Measurements from ENCODE around the gene ASIC1. TPM values are rescaled to one million over a fixed set of nuclear protein-coding genes. Genes with fewer than 3 reads are reported as not detected.

ASIC1 gene
- polyA plus RNA-seq, 1 experiment: 7.0 TPM

DNA sequence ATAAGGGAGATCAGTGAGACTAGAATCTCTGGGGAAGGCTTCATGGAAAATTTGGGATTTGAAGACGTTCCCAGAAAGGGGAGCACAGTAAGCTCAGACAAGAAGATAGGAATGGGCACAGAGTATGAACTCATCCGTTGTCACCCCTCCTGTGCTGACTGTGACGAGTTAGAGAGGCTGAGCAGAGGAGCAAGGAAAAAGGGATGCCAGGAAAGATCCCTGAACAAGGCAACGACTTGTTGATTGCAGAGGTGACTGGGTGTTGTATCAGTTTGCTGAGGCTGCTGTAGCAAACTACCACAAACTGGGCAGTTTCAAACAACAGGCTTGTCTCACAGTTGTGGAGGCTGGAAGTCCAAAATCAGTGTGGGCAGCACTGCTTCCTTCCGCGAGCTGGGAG lies 40.6 kb downstream of the ASIC1 start:
- peaks cover 35% of the 10 kb centered on the region for H3K36me3 ChIP-seq (ENCODE audit: control insufficient read depth, insufficient read depth, low read length)
- no peaks in the 10 kb centered on the region for H3K27me3 ChIP-seq (ENCODE audit: control insufficient read depth, insufficient read depth, low read length)
- POLR2A ChIA-PET: no interaction called here
- CTCF ChIA-PET: interaction anchor here (0.6 to 8.3 kb wide), 3 partner anchors 9 to 690 kb away, joined by 3 to 49 read pairs (median 31); partner anchors contain the start of gene COX14
- TF ChIP-seq, protein P1, sequence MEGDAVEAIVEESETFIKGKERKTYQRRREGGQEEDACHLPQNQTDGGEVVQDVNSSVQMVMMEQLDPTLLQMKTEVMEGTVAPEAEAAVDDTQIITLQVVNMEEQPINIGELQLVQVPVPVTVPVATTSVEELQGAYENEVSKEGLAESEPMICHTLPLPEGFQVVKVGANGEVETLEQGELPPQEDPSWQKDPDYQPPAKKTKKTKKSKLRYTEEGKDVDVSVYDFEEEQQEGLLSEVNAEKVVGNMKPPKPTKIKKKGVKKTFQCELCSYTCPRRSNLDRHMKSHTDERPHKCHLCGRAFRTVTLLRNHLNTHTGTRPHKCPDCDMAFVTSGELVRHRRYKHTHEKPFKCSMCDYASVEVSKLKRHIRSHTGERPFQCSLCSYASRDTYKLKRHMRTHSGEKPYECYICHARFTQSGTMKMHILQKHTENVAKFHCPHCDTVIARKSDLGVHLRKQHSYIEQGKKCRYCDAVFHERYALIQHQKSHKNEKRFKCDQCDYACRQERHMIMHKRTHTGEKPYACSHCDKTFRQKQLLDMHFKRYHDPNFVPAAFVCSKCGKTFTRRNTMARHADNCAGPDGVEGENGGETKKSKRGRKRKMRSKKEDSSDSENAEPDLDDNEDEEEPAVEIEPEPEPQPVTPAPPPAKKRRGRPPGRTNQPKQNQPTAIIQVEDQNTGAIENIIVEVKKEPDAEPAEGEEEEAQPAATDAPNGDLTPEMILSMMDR (IDR thresholded peaks at IDR 0.05; ENCODE audit: insufficient read depth, low read depth, low read length): no peak
- DNase-seq (ENCODE audit: low read depth): no peak
- no peak overlapping the region for H3K4me3 ChIP-seq (ENCODE audit: low read depth, low read length)

DNA sequence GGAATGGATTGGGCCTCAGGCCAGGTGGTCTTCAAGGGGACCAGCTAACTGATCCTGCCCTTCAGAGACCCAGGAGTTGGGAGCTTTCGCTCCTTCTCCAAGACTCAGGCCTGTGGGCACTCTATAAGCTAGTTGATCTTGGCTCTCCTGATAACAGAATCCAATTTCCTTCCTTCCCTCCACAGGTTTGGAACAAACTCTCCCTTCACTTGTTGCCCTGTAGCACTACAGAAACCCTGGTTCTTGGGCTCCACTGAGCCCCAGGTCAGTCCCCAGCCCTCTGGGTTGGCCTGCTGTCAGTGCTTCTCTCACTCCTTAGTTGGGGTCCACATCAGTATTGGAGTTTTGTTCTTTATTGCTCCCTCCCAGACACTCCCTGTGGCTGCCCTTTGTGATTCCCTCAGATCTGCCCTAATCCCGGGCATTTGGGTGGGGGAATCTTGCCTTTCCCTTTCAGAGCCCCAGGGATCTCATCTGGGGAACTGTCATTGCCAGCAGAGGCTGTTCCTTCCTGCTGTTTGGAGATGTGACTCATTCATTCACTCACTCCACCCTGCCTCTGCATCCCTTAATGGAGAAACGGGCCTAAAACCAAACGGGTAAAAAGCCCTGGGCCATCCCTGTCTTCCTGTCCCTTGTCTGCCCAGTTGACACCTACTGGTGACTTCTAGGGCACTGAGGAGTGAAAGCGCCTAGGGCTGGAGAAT lies 42.1 kb downstream of the ASIC1 start:
- no peaks in the 10 kb centered on the region for H3K27me3 ChIP-seq (ENCODE audit: control insufficient read depth, insufficient read depth, low read length)
- peaks cover 31% of the 10 kb centered on the region for H3K36me3 ChIP-seq (ENCODE audit: control insufficient read depth, insufficient read depth, low read length)
- ChIA-PET POLR2A (interaction anchor here (0.6 kb wide), 1 partner anchor 106 kb away, joined by 8 read pairs; no protein-coding TSS in a partner anchor), CTCF (interaction anchor here (1.0 to 8.3 kb wide), 3 partner anchors 10 to 12 kb away, joined by 5 to 62 read pairs (median 49); partner anchors contain the start of gene COX14)
- no peak overlapping the region for H3K4me3 ChIP-seq (ENCODE audit: low read depth, low read length)
- no peak for DNase-seq (ENCODE audit: low read depth)
- TF ChIP-seq, protein P1 (IDR thresholded peaks at IDR 0.05; ENCODE audit: insufficient read depth, low read depth, low read length): no peak

DNA sequence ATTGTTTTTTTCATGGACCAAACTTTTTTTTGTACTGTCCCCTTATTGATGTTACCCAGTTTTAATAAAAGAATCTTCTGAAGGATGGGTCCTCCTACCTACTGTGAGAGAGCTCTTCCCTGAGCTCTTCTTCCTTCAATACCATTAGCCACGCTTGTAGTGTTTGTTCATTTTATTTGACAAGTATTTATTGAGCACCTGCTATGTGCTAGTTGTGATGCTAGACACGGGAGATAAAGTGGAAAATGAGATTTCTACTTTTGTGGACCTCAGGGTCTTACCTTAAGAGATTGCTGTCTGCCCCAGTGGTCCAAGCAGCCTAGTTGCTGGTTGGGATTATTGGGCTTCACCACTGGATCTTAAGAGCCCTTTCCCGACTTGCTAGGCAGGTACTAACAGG lies 43.2 kb downstream of the ASIC1 start:
- Histone ChIP-seq H3K36me3 (ENCODE audit: control insufficient read depth, insufficient read depth, low read length) (peaks cover 30% of the 10 kb centered on the region), H3K27me3 (ENCODE audit: control insufficient read depth, insufficient read depth, low read length) (no peaks in the 10 kb centered on the region), H3K4me3 (ENCODE audit: low read depth, low read length) (no peak overlapping the region)
- ChIA-PET POLR2A (no interaction called here), CTCF (interaction anchor here (1.1 to 8.3 kb wide), 7 partner anchors 11 to 231 kb away, joined by 3 to 62 read pairs (median 5); partner anchors contain the start of genes COX14 and SMARCD1)
- no peak for DNase-seq (ENCODE audit: low read depth)
- TF ChIP-seq, protein P1 (IDR thresholded peaks at IDR 0.05; ENCODE audit: insufficient read depth, low read depth, low read length): no peak

DNA sequence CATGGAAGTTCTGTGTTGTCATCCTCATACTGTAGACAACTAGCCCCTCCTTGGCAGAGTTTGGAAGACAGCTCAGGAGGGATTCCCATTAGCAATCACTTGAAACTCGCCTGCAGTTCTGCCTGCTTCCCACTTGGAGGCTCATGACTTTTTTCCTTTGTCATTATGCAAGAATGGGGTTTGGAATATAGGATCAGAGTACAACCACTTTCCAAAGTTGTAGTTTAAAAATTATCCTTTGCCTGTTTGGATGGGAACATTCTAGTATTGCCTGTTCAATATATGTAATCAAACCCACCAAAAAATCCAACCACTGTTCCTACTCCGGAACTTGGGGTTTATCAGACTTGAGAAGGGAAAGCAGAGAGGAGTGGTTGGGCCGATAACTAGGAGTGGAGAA lies 44.3 kb downstream of the ASIC1 start:
- ChIA-PET CTCF (interaction anchor here (0.6 to 8.3 kb wide), 9 partner anchors 9 to 213 kb away, joined by 3 to 62 read pairs (median 5); partner anchors contain the start of genes COX14 and SMARCD1), POLR2A (interaction anchor here (0.6 to 0.7 kb wide), 2 partner anchors 13 to 17 kb away, joined by 4 to 19 read pairs; partner anchors contain the start of gene SMARCD1)
- TF ChIP-seq, protein P1 (IDR thresholded peaks at IDR 0.05; ENCODE audit: insufficient read depth, low read depth, low read length): peak; percentile 61
- Histone ChIP-seq H3K4me3 (ENCODE audit: low read depth, low read length) (no peak overlapping the region), H3K36me3 (ENCODE audit: control insufficient read depth, insufficient read depth, low read length) (peaks cover 22% of the 10 kb centered on the region), H3K27me3 (ENCODE audit: control insufficient read depth, insufficient read depth, low read length) (no peaks in the 10 kb centered on the region)
- DNase-seq (ENCODE audit: low read depth): no peak

DNA sequence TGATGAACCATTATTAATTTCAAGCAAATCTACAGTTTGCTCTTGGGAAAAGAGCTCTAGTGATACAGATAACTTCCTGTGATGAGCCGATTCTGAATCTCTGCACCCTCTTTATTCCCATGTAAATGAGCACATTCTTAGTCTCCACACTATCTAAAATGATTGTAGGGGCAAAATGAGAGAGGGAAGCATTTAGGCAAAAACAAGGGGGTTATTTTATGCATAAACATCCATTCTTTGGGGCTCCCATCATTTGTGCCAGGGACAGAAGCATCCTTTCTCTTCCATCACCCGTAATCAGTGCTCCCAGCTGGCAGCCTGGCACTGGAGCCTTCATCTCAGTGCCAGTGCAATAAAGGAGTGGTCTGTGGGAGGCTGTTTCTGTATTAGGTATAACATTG lies 44.7 kb downstream of the ASIC1 start:
- ChIA-PET POLR2A (interaction anchor here (0.7 kb wide), 1 partner anchor 17 kb away, joined by 4 read pairs; the partner anchor contains the start of gene SMARCD1), CTCF (interaction anchor here (0.6 to 8.3 kb wide), 7 partner anchors 9 to 201 kb away, joined by 3 to 62 read pairs (median 5); partner anchors contain the start of genes COX14 and SMARCD1)
- no peak for DNase-seq (ENCODE audit: low read depth)
- H3K27me3 ChIP-seq (ENCODE audit: control insufficient read depth, insufficient read depth, low read length): no peaks in the 10 kb centered on the region
- TF ChIP-seq, protein P1 (IDR thresholded peaks at IDR 0.05; ENCODE audit: insufficient read depth, low read depth, low read length): no peak
- H3K36me3 ChIP-seq (ENCODE audit: control insufficient read depth, insufficient read depth, low read length): peaks cover 18% of the 10 kb centered on the region
- H3K4me3 ChIP-seq (ENCODE audit: low read depth, low read length): no peak overlapping the region
